PC-3 (cell line): ENCODE measurements around the gene SPG7. TPM values are rescaled to one million over a fixed set of nuclear protein-coding genes. Genes with fewer than 3 reads are reported as not detected.

ENCODE experiments used
- ATAC-seq: fragments of 200-7000 bp; cut with Tn5 transposase; 2 replicates; pipeline ENCODE4 v1.9.1; 2020; ENCODE audit warnings: mild to moderate bottlenecking, moderate library complexity
- BruUV-seq: library from RNA; stranded (reverse); fragments of 400-500 nt; replicated peaks from 2 replicates; lab custom pipeline; 2021; lab: Mats Ljungman, UMichigan
- CTCF ChIA-PET: fragments of 300-600 bp; sonication (Branson Sonifier 250); formaldehyde crosslinking; loops from one replicate; lab custom pipeline; 2022; ENCODE audit warnings: antibody characterized with exemption; lab: Charles Lee
- POLR2A ChIA-PET: fragments of 300-600 bp; sonication (Branson Sonifier 250); formaldehyde crosslinking; loops from one replicate; lab custom pipeline; 2022; ENCODE audit warnings: antibody characterized with exemption; ENCODE audit not compliant: unreplicated experiment; lab: Charles Lee
- DNase-seq: peaks from one replicate; pipeline ENCODE4 v3.0.0-alpha.2; 2015
- H2AFZ ChIP-seq: fragments of 300-600 bp; sonication (generic); 2 replicates; pipeline ENCODE4 v1.6.0; 2016; ENCODE audit warnings: antibody characterized with exemption, low read length
- H3F3A ChIP-seq: fragments of 300-600 bp; sonication (generic); one replicate; pipeline ENCODE4 v1.6.0; 2017; ENCODE audit warnings: antibody characterized with exemption, low read length, control low read depth, mild to moderate bottlenecking; ENCODE audit not compliant: unreplicated experiment
- H3K27ac ChIP-seq: fragments of 300-600 bp; sonication (generic); 2 replicates; pipeline ENCODE4 v1.5.1; 2016; ENCODE audit warnings: mild to moderate bottlenecking, low read length
- H3K27me3 ChIP-seq: fragments of 300-600 bp; sonication (generic); 2 replicates; pipeline ENCODE4 v1.6.1; 2016; ENCODE audit warnings: low read length, mixed read lengths
- H3K36me3 ChIP-seq: fragments of 300-600 bp; sonication (generic); 2 replicates; pipeline ENCODE4 v1.6.1; 2016; ENCODE audit warnings: low read depth, mixed run types, low read length, mixed read lengths
- H3K4me1 ChIP-seq: fragments of 300-600 bp; sonication (generic); 2 replicates; pipeline ENCODE4 v1.5.1; 2016; ENCODE audit warnings: low read length; ENCODE audit not compliant: insufficient read depth
- H3K4me2 ChIP-seq: fragments of 300-600 bp; sonication (generic); 2 replicates; pipeline ENCODE4 v1.6.0; 2016; ENCODE audit warnings: low read length
- H3K4me3 ChIP-seq: fragments of 300-600 bp; sonication (generic); 2 replicates; pipeline ENCODE4 v1.5.1; 2016; ENCODE audit warnings: mild to moderate bottlenecking, low read length, mixed read lengths
- H3K79me2 ChIP-seq: fragments of 300-600 bp; sonication (generic); 2 replicates; pipeline ENCODE4 v1.6.1; 2017; ENCODE audit warnings: low read length, mixed read lengths
- H3K9ac ChIP-seq: fragments of 300-600 bp; sonication (generic); 2 replicates; pipeline ENCODE4 v1.6.0; 2016; ENCODE audit warnings: mild to moderate bottlenecking, low read length
- H3K9me2 ChIP-seq: fragments of 300-600 bp; sonication (generic); replicated peaks from 2 replicates; pipeline ENCODE4 v1.6.1; 2016; ENCODE audit warnings: mixed run types, low read length, mixed read lengths
- H3K9me3 ChIP-seq: fragments of 300-600 bp; sonication (generic); 2 replicates; pipeline ENCODE4 v1.6.1; 2016; ENCODE audit warnings: low read length, mixed read lengths
- H4K20me1 ChIP-seq: fragments of 300-600 bp; sonication (generic); 2 replicates; pipeline ENCODE4 v1.6.1; 2016; ENCODE audit warnings: low read length, mixed read lengths
- CTCF ChIP-seq: fragments of 300-600 bp; sonication (generic); conservative IDR thresholded peaks from 2 replicates; pipeline ENCODE4 v1.5.1; 2017; ENCODE audit warnings: antibody characterized with exemption, low read depth, mild to moderate bottlenecking, low read length
- EZH2 ChIP-seq: fragments of 300-600 bp; sonication (generic); IDR thresholded peaks from one replicate; pipeline ENCODE4 v1.6.1; 2017; ENCODE audit warnings: antibody characterized with exemption, mild to moderate bottlenecking, low read length; ENCODE audit not compliant: unreplicated experiment
- EZH2phosphoT487 ChIP-seq: fragments of 300-600 bp; sonication (generic); IDR thresholded peaks from 2 replicates; pipeline ENCODE4 v1.6.1; 2018; ENCODE audit warnings: mild to moderate bottlenecking, antibody characterized with exemption, low read length, borderline replicate concordance
- intact Hi-C: fragments of 100-400 bp; cut with micrococcal nuclease; formaldehyde crosslinking; loops from 2 replicates; pipeline ENCODE4 v1.9.0; 2023
- total RNA-seq: library from RNA; depleted of rRNA; stranded (reverse); fragments of >200 nt; gene quantifications from 2 replicates; pipeline ENCODE4 v1.2.3, GENCODE V29; 2014

The SPG7 gene
- total RNA-seq, 1 experiment from 2014 or later: 106 TPM

GRCh38 chr16:89549007-89549700 is 41.0 kb downstream of the SPG7 start:
- H3K4me1 ChIP-seq: no peaks in the 10 kb centered on the region
- no peaks in the 10 kb centered on the region for H3K27me3 ChIP-seq
- no peak overlapping the region for H3K4me2 ChIP-seq
- ATAC-seq (no peak), DNase-seq (no peak)
- H3K9ac ChIP-seq: no peak overlapping the region
- POLR2A ChIA-PET: interaction anchor here (0.6 kb wide), 1 partner anchor 36 kb away, joined by 5 read pairs; no protein-coding TSS in a partner anchor
- H3K4me3 ChIP-seq: no peak overlapping the region
- H3K36me3 ChIP-seq: peaks cover 2% of the 10 kb centered on the region; the same call in 1 of the 2 replicates
- H3K9me3 ChIP-seq: no peaks in the 10 kb centered on the region
- H2AFZ ChIP-seq: no peak overlapping the region
- no peaks in the 10 kb centered on the region for H3K9me2 ChIP-seq
- H3F3A ChIP-seq: no peaks in the 10 kb centered on the region
- H3K79me2 ChIP-seq: no peaks in the 10 kb centered on the region
- TF ChIP-seq CTCF (no peak), EZH2phosphoT487 (no peak)
- no TSS peak for BruUV-seq
- H3K27ac ChIP-seq: no peak overlapping the region
- CTCF ChIA-PET: no interaction called here
- no peaks in the 10 kb centered on the region for H4K20me1 ChIP-seq
- intact Hi-C loops: no loop called here

- DNase-seq: no peak
- no peaks in the 10 kb centered on the region for H3K79me2 ChIP-seq
- H3K4me1 ChIP-seq: no peaks in the 10 kb centered on the region
- no peaks in the 10 kb centered on the region for H3K27me3 ChIP-seq
- no peaks in the 10 kb centered on the region for H4K20me1 ChIP-seq
- H3F3A ChIP-seq: no peaks in the 10 kb centered on the region
- intact Hi-C loops: no loop called here
- H3K27ac ChIP-seq: no peak overlapping the region
- H2AFZ ChIP-seq: no peak overlapping the region
- no peak for ATAC-seq
- no peak overlapping the region for H3K4me2 ChIP-seq
- TF ChIP-seq EZH2phosphoT487 (no peak), EZH2 (no peak), CTCF (no peak)
- no peak overlapping the region for H3K4me3 ChIP-seq
- BruUV-seq: no TSS peak
- peaks cover 2% of the 10 kb centered on the region; the same call in 1 of the 2 replicates for H3K36me3 ChIP-seq
- H3K9ac ChIP-seq: no peak overlapping the region
- ChIA-PET POLR2A (no interaction called here), CTCF (no interaction called here)
- no peaks in the 10 kb centered on the region for H3K9me3 ChIP-seq
- H3K9me2 ChIP-seq: no peaks in the 10 kb centered on the region
Measured at GRCh38 chr16:89550421-89551007, 42.3 kb downstream of the SPG7 start.

- Histone ChIP-seq H3K36me3 (peaks cover 2% of the 10 kb centered on the region; the same call in 1 of the 2 replicates), H3K4me2 (no peak overlapping the region), H3K9me2 (no peaks in the 10 kb centered on the region), H2AFZ (no peak overlapping the region), H3K27ac (no peak overlapping the region), H3K4me3 (no peak overlapping the region), H3K79me2 (no peaks in the 10 kb centered on the region), H3K4me1 (no peaks in the 10 kb centered on the region), H3K27me3 (no peaks in the 10 kb centered on the region), H3F3A (no peaks in the 10 kb centered on the region), H4K20me1 (no peaks in the 10 kb centered on the region), H3K9ac (no peak overlapping the region), H3K9me3 (no peaks in the 10 kb centered on the region)
- no peak for DNase-seq
- intact Hi-C loops: no loop called here
- BruUV-seq: no TSS peak
- ATAC-seq: no peak
- no peak for TF ChIP-seq EZH2phosphoT487
- TF ChIP-seq CTCF: no peak
- TF ChIP-seq EZH2: no peak
- ChIA-PET CTCF (no interaction called here), POLR2A (no interaction called here)
Measured at GRCh38 chr16:89552329-89552728, 44.1 kb downstream of the SPG7 start.
